Activated naive CD4-positive, alpha-beta T cell treated with anti-CD3 and anti-CD28 coated beads, Interleukin-2, amount 50 U/mL, for 72 hours (primary cell): Measurements from ENCODE around the gene CCP110. TPM values are rescaled to one million over a fixed set of nuclear protein-coding genes. Genes with fewer than 3 reads are reported as not detected.
A peak's percentile ranks its signal among the peaks of the same experiment; 100 is the strongest.

ENCODE experiments used
- ATAC-seq, 2 donors: fragments of 150-1000 bp; cut with Tn5 transposase; 2 replicates each; pipeline ENCODE4 v1.10.0; 2021; ENCODE audit warnings: mild to moderate bottlenecking in 2 of 2, moderate library complexity in 2 of 2
- DNase-seq, 2 donors: peaks; one replicate each; pipeline ENCODE4 v3.0.0; 2021 to 2022; ENCODE audit warnings: low spot score in 2 of 2
- H3K27ac Mint-ChIP-seq, 2 donors: one replicate each; pipeline ENCODE4 v1.8.0; 2022; ENCODE audit warnings: mild to moderate bottlenecking in 2 of 2, mixed read lengths in 2 of 2
- H3K36me3 Mint-ChIP-seq, 2 donors: one replicate each; pipeline ENCODE4 v1.8.0; 2022; ENCODE audit warnings: mixed read lengths in 2 of 2
- H3K9me3 Mint-ChIP-seq, 2 donors: one replicate each; pipeline ENCODE4 v1.8.0; 2022; ENCODE audit warnings: mixed read lengths in 2 of 2
- total RNA-seq, 2 donors: library from RNA; stranded (reverse); gene quantifications; one replicate each; pipeline ENCODE4 v1.2.3, GENCODE V29; 2022

The CCP110 gene
- total RNA-seq, 2 donors from 2014 or later, result 29.3 to 49.7 TPM

GRCh38 chr16:19601083-19601976 lies 77.6 kb downstream of the CCP110 start:
- Mint-ChIP-seq H3K27ac (no peak overlapping the region), H3K36me3 (peaks cover 15 to 23% of the 10 kb centered on the region in 2 donors), H3K9me3 (no peaks in the 10 kb centered on the region)
- peak in 1 of 2 donors; percentile 19 for DNase-seq
- no peak for ATAC-seq

Other genes with a start within 250 kb of the CCP110 start
- not detected for gene CLEC19A, start 238.2 kb upstream of the CCP110 start, total RNA-seq
- gene TMC5, start 106.1 kb upstream of the CCP110 start, total RNA-seq, result not detected
- 10 to 100 TPM; 16.8 to 29.6 TPM for gene GDE1, start 1.8 kb upstream of the CCP110 start, total RNA-seq
- 10 to 100 TPM; 47.5 to 49.0 TPM for gene VPS35L, start 31.8 kb downstream of the CCP110 start, total RNA-seq
- 10 to 100 TPM; 18.7 to 23.6 TPM for gene KNOP1, start 194.3 kb downstream of the CCP110 start, total RNA-seq
- 1 to 10 TPM; 2.3 TPM for gene IQCK, start 194.3 kb downstream of the CCP110 start, total RNA-seq